ENCODE data around the gene ADGRL1. TPM values are rescaled to one million over a fixed set of nuclear protein-coding genes. Genes with fewer than 3 reads are reported as not detected.
"Not testable (repeated sequence)": the region's sequence is repeated elsewhere in the genome, so short reads cannot be mapped to it uniquely, and the experiment has no call there.

The ADGRL1 gene
- total RNA-seq, 2 experiments from 2014 or later, result 2.6 to 8.2 TPM

DNA sequence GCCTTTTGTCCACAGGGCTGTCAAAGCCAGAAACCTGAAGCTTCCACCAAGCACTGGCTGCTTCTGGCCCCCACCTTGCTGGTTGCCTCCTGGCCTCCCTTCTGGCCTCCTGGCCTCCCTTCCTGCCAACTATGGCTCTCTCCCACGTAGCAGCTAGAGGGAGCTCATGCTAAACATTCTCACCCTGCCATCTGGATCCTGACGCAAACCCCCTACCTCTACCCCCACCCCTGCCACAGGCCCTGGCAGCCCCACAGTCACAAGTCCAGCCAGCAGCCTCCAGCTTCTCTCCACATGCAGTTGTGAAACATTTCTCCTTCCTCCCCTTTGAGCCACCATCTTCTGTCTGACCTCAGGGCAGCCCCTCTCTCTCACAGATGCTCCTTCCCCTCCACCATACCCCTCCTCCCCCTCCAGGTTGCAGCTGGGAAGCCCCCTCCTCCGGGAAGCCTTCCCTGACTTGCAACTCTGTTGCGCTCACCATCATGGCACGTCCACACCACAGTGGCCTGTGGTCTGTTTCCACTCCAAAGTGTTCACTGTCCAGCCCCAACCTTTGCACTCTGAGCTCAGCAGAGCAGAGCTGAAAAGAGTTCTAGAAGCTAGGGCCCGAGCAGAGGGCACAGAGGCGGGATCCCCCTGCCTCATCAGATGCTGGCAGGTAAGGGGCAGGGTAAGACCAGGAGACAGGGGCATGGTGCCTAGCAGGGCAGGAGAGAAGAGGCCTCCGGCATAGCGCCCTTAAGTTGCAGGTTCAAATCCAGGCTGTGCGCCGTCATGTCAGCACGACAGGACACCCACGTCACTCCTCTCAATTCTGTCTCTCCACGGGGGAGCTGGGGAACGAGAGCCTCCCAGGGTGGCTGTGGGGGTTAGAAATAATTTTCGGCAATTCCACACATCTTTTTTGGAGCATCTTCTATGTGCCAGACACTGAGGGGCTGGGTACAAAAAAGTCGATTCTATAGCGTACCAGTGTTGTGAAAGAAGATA lies 7.3 kb downstream of the ADGRL1 start:
- Histone ChIP-seq H3K4me3 (ENCODE audit: low read depth, low read length, poor library complexity, severe bottlenecking) (no peak overlapping the region), H3K9me2 (ENCODE audit: insufficient read depth, low read length) (no peaks in the 10 kb centered on the region), H3K4me2 (ENCODE audit: low read length) (no peak overlapping the region), H3K9me3 (ENCODE audit: low read length) (no peaks in the 10 kb centered on the region), H3K27ac (ENCODE audit: low read depth, low read length, poor library complexity, severe bottlenecking) (no peak overlapping the region), H2AFZ (ENCODE audit: low read length) (no peak overlapping the region), H3K4me1 (ENCODE audit: insufficient read depth, low read length, poor library complexity, severe bottlenecking) (peaks cover 14% of the 10 kb centered on the region), H3K79me2 (ENCODE audit: insufficient read depth, low read depth, low read length) (no peaks in the 10 kb centered on the region), H4K20me1 (ENCODE audit: insufficient read depth, low read length) (no peaks in the 10 kb centered on the region; the same call in 1 of the 2 replicates), H3K36me3 (ENCODE audit: insufficient read depth, low read length) (no peaks in the 10 kb centered on the region)
- ChIA-PET POLR2A (no interaction called here), CTCF (ENCODE audit: unreplicated experiment) (interaction anchor here (0.6 kb wide), 1 partner anchor 70 kb away, joined by 3 read pairs; no protein-coding TSS in a partner anchor)
- no TSS peak for BruUV-seq (replicated peaks)
- intact Hi-C loops (cut with micrococcal nuclease; ENCODE audit: unreplicated experiment), result no loop called here
- DNase-seq (ENCODE audit: low spot score), result peak; percentile 40
- TF ChIP-seq, protein P1, sequence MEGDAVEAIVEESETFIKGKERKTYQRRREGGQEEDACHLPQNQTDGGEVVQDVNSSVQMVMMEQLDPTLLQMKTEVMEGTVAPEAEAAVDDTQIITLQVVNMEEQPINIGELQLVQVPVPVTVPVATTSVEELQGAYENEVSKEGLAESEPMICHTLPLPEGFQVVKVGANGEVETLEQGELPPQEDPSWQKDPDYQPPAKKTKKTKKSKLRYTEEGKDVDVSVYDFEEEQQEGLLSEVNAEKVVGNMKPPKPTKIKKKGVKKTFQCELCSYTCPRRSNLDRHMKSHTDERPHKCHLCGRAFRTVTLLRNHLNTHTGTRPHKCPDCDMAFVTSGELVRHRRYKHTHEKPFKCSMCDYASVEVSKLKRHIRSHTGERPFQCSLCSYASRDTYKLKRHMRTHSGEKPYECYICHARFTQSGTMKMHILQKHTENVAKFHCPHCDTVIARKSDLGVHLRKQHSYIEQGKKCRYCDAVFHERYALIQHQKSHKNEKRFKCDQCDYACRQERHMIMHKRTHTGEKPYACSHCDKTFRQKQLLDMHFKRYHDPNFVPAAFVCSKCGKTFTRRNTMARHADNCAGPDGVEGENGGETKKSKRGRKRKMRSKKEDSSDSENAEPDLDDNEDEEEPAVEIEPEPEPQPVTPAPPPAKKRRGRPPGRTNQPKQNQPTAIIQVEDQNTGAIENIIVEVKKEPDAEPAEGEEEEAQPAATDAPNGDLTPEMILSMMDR (conservative IDR thresholded peaks at IDR 0.05; ENCODE audit: low read length), result peak; percentile 60
- no peak for TF ChIP-seq EZH2phosphoT487 (IDR thresholded peaks at IDR 0.05; ENCODE audit: borderline replicate concordance, low read depth, low read length)

DNA sequence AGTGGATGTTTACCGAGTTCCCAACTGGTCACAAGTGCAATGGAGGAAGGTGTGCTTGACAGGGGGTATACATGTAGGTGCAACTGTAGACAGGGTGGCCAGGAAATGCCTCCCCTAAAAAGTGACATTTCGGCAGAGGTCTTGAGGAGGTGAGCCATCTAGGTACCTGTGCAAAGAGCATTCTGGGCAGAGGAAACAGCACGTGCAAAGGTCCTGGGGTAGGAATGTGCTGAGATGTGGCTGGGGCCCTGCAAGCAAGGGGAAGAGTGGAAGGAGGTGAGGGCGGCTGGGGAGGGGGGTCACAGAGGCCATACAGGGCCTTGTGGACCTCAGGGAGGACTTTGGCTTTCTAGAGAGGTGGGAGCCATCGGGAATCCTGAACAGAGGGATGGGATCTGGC lies 8.1 kb downstream of the ADGRL1 start:
- POLR2A ChIA-PET, result no interaction called here
- TF ChIP-seq EZH2phosphoT487 (IDR thresholded peaks at IDR 0.05; ENCODE audit: borderline replicate concordance, low read depth, low read length), result no peak
- no TSS peak for BruUV-seq (replicated peaks)

DNA sequence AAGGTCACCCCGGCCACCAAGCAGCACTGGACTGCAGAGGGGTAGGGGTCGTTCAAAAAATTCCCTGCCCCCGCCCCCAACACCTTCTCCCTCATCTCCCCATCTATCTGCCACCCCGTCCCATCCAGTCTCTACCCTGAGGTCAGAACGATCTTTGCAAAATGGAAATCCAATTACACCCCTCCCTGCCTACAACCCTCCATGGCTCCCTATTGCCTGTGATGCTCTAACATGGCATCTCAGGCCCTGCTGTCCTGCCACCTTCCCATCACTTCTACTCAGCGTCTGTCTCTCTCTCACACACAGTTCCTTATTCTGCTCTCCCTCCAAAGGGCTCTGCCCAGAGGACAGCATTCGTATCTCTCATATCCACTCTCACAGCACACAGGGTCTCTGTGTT lies 8.7 kb downstream of the ADGRL1 start:
- H3K27ac ChIP-seq (ENCODE audit: low read depth, low read length, poor library complexity, severe bottlenecking); BruUV-seq (replicated peaks); H4K20me1 ChIP-seq (ENCODE audit: insufficient read depth, low read length); CTCF ChIA-PET (ENCODE audit: unreplicated experiment); H3K4me3 ChIP-seq (ENCODE audit: low read depth, low read length, poor library complexity, severe bottlenecking); H3K79me2 ChIP-seq (ENCODE audit: insufficient read depth, low read depth, low read length); H2AFZ ChIP-seq (ENCODE audit: low read length); H3K4me1 ChIP-seq (ENCODE audit: insufficient read depth, low read length, poor library complexity, severe bottlenecking); H3K4me2 ChIP-seq (ENCODE audit: low read length); H3K9me2 ChIP-seq (ENCODE audit: insufficient read depth, low read length); intact Hi-C loops (cut with micrococcal nuclease; ENCODE audit: unreplicated experiment); H3K36me3 ChIP-seq (ENCODE audit: insufficient read depth, low read length); POLR2A ChIA-PET; DNase-seq (ENCODE audit: low spot score); H3K9me3 ChIP-seq (ENCODE audit: low read length): not testable (repeated sequence)

More for the DNA sequence above, 8.1 kb downstream of the ADGRL1 start:
- H3K36me3 ChIP-seq (ENCODE audit: insufficient read depth, low read length), result no peaks in the 10 kb centered on the region
- H3K9me2 ChIP-seq (ENCODE audit: insufficient read depth, low read length), result no peaks in the 10 kb centered on the region
- H3K27ac ChIP-seq (ENCODE audit: low read depth, low read length, poor library complexity, severe bottlenecking), result no peak overlapping the region
- H3K4me3 ChIP-seq (ENCODE audit: low read depth, low read length, poor library complexity, severe bottlenecking), result no peak overlapping the region
- no peak overlapping the region for H3K4me2 ChIP-seq (ENCODE audit: low read length)
- H3K79me2 ChIP-seq (ENCODE audit: insufficient read depth, low read depth, low read length), result no peaks in the 10 kb centered on the region
- peaks cover 8% of the 10 kb centered on the region for H3K4me1 ChIP-seq (ENCODE audit: insufficient read depth, low read length, poor library complexity, severe bottlenecking)
- intact Hi-C loops (cut with micrococcal nuclease; ENCODE audit: unreplicated experiment), result no loop called here
- H3K9me3 ChIP-seq (ENCODE audit: low read length), result no peaks in the 10 kb centered on the region
- no peak for DNase-seq (ENCODE audit: low spot score)
- CTCF ChIA-PET (ENCODE audit: unreplicated experiment), result no interaction called here
- no peak overlapping the region for H2AFZ ChIP-seq (ENCODE audit: low read length)
- no peaks in the 10 kb centered on the region; the same call in 1 of the 2 replicates for H4K20me1 ChIP-seq (ENCODE audit: insufficient read depth, low read length)

Data from OCI-LY7 (cell line).